ENCODE data around the gene MTUS2. TPM values are rescaled to one million over a fixed set of nuclear protein-coding genes. Genes with fewer than 3 reads are reported as not detected.
A peak's percentile ranks its signal among the peaks of the same experiment; 100 is the strongest.

The MTUS2 gene
- total and polyA plus RNA-seq, 10 donors, result 0.20 to 3.2 (median 0.85) TPM

DNA sequence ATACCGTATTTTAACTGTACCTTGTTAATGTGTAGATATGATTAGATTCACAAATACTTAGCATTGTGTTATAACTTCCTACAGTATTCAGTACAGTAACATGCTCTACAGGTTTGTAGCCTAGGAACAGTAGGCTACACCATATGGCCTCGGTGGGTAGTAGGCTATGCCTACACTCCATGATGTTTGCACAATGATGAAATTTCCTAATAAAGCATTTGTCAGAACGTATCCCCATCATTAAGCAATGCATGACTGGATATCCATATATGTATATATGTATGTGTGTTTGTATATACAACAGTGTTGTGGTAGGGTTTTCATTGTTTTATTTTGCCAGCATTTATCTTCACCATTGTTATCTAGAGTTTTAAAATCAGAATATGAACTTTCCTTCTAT is 655.9 kb downstream of the MTUS2 start:
- no peak for DNase-seq
- no peak overlapping the region for H3K4me3 ChIP-seq
- no peaks in the 10 kb centered on the region for H3K27me3 ChIP-seq (replicated peaks in 1 of 7)
- peaks cover 0 to 7% (median 0%) of the 10 kb centered on the region in 6 donors for H3K4me1 ChIP-seq
- no peaks in the 10 kb centered on the region for H3K36me3 ChIP-seq
- intact Hi-C loops (cut with DNase I; ENCODE audit: low total_unique reads), result no loop called here
- H3K27ac ChIP-seq, result no peak overlapping the region
- no peak for TF ChIP-seq POLR2A (IDR thresholded peaks at IDR 0.05)
- TF ChIP-seq, protein P1, sequence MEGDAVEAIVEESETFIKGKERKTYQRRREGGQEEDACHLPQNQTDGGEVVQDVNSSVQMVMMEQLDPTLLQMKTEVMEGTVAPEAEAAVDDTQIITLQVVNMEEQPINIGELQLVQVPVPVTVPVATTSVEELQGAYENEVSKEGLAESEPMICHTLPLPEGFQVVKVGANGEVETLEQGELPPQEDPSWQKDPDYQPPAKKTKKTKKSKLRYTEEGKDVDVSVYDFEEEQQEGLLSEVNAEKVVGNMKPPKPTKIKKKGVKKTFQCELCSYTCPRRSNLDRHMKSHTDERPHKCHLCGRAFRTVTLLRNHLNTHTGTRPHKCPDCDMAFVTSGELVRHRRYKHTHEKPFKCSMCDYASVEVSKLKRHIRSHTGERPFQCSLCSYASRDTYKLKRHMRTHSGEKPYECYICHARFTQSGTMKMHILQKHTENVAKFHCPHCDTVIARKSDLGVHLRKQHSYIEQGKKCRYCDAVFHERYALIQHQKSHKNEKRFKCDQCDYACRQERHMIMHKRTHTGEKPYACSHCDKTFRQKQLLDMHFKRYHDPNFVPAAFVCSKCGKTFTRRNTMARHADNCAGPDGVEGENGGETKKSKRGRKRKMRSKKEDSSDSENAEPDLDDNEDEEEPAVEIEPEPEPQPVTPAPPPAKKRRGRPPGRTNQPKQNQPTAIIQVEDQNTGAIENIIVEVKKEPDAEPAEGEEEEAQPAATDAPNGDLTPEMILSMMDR (IDR thresholded peaks at IDR 0.05 in 8 of 11, conservative IDR thresholded peaks at IDR 0.05 in 3 of 11), result no peak
- TF ChIP-seq POLR2AphosphoS5 (IDR thresholded peaks at IDR 0.05), result no peak
- WGBS, 5 donors, result 68 to 89% (median 78%) methylated on average over 3 of the region's 3 CpGs
- H3K9me3 ChIP-seq, result no peaks in the 10 kb centered on the region

DNA sequence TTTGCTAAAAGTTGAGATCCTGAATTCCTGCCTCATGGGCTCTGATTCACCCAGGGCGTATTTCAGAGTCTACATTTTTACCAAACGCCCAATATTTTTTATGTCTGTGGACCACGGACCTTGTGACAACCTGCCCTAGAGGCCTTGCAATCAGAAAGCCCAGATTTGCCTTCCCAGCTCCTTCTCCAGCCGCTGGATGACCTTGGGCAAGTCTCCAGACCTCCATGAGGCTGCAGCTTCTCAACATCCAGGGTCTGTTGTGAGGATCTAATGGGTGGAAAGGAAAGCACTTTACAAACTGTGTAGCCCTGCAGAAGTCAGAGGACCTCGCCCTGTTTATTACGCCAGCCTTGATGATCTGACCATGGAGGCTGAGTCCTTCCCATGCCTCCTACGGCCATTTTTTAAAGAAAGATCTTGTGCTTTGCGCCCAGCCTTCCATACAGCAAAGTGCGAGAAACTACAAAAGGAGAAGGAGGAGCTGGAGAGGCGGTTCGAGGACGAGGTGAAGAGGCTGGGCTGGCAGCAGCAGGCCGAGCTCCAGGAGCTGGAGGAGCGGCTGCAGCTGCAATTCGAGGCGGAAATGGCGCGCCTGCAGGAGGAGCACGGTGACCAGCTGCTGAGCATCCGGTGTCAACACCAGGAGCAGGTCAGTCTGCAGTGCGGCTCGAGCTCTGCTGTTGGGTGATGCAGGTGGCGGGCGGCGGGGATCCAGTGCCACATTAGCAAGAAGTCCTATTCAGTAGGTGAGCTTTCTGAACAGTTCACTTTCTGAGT is 659.8 kb downstream of the MTUS2 start:
- Histone ChIP-seq H3K27ac (no peak overlapping the region), H3K36me3 (no peaks in the 10 kb centered on the region), H3K4me3 (no peak overlapping the region), H3K27me3 (replicated peaks in 1 of 7) (no peaks in the 10 kb centered on the region), H3K9me3 (no peaks in the 10 kb centered on the region), H3K4me1 (peaks cover 0 to 5% (median 0%) of the 10 kb centered on the region in 6 donors)
- no peak for TF ChIP-seq POLR2AphosphoS5 (IDR thresholded peaks at IDR 0.05)
- TF ChIP-seq, protein P1 (IDR thresholded peaks at IDR 0.05 in 8 of 11, conservative IDR thresholded peaks at IDR 0.05 in 3 of 11), result no peak
- TF ChIP-seq POLR2A (IDR thresholded peaks at IDR 0.05), result no peak
- intact Hi-C loops (cut with DNase I; ENCODE audit: low total_unique reads), result no loop called here
- DNase-seq, result peak; percentile 77
- 78 to 89% (median 84%) methylated on average over 25 of the region's 25 CpGs for WGBS, 5 donors

DNA sequence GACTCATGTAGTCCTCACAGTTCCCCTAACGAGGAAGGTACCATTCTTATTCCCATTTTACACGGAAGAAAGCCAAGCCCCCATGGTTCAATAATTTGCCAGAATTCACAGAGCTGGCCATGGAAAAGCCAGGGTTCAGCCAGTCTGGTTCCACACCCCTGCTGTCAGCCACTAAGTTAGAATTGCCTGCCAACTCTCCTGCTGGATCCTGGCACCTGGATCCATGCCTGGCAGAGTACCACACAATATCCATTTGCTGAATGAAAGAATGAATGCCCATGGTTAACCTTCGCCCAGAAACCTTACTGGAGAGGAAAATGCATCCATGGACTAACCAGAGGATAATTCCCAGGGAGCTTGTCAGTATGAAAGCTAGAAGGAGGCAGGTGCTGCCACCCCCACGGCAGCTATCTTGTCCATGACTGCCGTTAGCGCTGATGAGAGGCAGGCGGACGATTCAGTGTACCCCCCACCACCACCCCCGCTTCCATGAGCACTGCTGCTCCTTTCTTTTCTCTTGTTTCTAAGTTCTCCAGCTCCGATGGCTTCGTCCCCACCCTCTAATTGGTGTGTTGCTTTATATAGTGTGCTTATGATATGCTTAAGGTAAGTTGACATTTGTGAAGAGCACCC is 660.9 kb downstream of the MTUS2 start:
- TF ChIP-seq POLR2AphosphoS5 (IDR thresholded peaks at IDR 0.05) (no peak), POLR2A (IDR thresholded peaks at IDR 0.05) (no peak)
- TF ChIP-seq, protein P1 (IDR thresholded peaks at IDR 0.05 in 8 of 11, conservative IDR thresholded peaks at IDR 0.05 in 3 of 11), result no peak

DNA sequence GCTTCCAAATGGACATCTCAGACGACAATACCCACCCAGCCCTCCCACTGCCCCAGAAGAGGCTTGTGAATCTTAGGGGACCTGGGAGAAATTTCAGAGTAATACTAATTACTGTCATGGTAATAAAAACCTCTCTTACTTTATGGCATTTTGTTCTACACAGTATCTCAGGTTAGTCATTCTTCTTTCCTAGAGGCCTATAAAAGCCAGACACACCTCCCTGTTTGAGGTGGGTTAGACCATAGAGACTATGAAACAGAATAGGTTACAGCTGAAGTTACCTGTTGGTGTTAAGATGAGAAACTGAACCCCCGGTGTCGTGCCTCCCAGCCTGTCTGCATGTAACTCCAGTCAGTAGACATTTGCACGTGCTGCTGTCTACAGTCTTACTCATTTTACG is 661.5 kb downstream of the MTUS2 start:
- TF ChIP-seq, protein P1 (IDR thresholded peaks at IDR 0.05 in 8 of 11, conservative IDR thresholded peaks at IDR 0.05 in 3 of 11), result no peak
- TF ChIP-seq POLR2AphosphoS5 (IDR thresholded peaks at IDR 0.05) (no peak), POLR2A (IDR thresholded peaks at IDR 0.05) (no peak)
- intact Hi-C loops (cut with DNase I; ENCODE audit: low total_unique reads), result no loop called here
- Histone ChIP-seq H3K27me3 (replicated peaks in 1 of 7) (no peaks in the 10 kb centered on the region), H3K4me1 (peaks cover 0 to 5% (median 0%) of the 10 kb centered on the region in 6 donors), H3K36me3 (no peaks in the 10 kb centered on the region), H3K27ac (no peak overlapping the region), H3K9me3 (no peaks in the 10 kb centered on the region), H3K4me3 (no peak overlapping the region)
- DNase-seq, result no peak
- 92 to 95% (median 93%) methylated on average over 5 of the region's 5 CpGs for WGBS, 5 donors

More for the DNA sequence above, 660.9 kb downstream of the MTUS2 start:
- Histone ChIP-seq H3K4me1 (peaks cover 0 to 5% (median 0%) of the 10 kb centered on the region in 6 donors), H3K9me3 (no peaks in the 10 kb centered on the region), H3K27me3 (replicated peaks in 1 of 7) (no peaks in the 10 kb centered on the region), H3K36me3 (no peaks in the 10 kb centered on the region), H3K27ac (no peak overlapping the region), H3K4me3 (no peak overlapping the region)
- DNase-seq, result peak; percentile 51
- intact Hi-C loops (cut with DNase I; ENCODE audit: low total_unique reads), result no loop called here
- 78 to 90% (median 85%) methylated on average over 11 of the region's 11 CpGs for WGBS, 5 donors
